Activated T-cell treated with anti-CD3 and anti-CD28 coated beads for 1 hour (primary cell): Measurements from ENCODE around the gene NPW.

Source experiments
- DNase-seq: peaks from one replicate; pipeline ENCODE4 v3.0.0-alpha.2; 2020; ENCODE audit warnings: low read depth

NPW gene

DNA sequence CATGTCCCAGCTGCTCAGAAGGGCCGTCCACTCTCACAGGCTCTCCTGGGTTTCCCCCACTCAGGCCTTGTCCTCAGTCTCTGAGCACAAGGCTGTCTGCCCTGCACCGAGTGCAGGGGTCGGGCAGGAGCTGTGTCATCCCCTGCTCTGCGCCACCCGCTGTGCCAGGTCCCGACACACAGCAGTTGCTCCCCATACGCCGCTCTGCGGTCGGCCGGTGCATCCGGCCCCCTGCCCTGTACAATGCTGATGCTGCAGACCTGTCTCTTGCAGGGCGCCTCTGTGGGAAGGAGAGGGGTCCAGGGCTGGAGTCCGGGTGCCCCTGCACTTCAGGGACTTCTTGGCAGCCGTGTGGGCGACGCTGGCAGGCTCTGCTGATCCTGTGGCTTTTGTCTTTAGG, 34.3 kb downstream of the NPW start:
- DNase-seq: no peak

DNA sequence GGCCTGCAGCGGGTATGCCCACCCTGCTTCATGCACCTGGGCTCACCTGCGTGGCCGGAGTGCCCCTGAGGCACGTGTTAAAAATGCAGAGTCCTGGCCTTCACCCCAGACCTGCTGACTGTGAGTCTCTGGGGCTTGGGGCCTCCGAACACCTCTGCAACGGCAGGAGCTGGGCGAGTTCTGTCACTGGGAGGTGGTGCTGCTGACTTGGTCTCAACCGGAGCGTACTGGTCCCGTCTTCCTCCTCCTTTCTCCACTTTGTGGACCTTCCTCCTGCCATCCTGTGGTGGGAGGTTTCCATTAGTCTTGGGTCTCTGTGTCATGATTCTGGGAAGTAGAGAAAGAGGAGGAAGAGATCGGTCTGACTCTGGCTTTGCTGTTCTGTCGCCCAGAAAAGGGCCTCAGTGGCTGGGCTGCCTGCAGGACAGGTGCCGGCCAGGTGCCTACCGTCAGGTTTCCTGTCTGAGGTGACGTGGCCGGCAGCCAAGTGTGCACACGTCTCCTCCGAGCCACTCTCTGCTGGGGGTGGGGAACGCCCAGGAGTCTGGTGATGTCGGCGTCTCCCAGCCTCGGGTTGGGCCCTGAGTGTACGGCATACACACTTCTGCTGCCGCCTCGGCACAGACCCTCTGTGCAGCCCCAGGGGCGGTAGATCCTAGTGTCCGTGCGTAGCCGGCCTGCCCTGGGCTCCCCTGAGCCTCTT, 35.1 kb downstream of the NPW start:
- no peak for DNase-seq

DNA sequence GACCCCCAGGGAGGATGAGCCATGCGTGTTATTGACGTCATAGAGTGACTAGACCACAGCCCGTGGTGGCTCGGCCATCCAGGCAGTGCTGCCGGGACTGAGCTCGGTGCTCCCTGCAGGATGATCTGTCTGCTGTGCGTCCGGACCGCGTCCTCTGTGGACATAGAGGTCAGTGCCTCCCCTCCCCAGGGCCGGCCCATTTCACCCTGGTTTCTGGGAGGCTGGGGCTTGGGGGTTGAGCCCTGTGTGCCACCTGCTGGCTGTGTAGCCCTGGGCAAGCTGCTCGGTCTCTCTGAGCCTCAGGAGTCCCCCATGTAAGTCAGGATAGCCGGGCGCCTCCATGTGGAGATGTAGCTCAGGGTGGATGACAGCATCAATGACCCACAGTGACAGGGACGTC, 36.5 kb downstream of the NPW start:
- no peak for DNase-seq

DNA sequence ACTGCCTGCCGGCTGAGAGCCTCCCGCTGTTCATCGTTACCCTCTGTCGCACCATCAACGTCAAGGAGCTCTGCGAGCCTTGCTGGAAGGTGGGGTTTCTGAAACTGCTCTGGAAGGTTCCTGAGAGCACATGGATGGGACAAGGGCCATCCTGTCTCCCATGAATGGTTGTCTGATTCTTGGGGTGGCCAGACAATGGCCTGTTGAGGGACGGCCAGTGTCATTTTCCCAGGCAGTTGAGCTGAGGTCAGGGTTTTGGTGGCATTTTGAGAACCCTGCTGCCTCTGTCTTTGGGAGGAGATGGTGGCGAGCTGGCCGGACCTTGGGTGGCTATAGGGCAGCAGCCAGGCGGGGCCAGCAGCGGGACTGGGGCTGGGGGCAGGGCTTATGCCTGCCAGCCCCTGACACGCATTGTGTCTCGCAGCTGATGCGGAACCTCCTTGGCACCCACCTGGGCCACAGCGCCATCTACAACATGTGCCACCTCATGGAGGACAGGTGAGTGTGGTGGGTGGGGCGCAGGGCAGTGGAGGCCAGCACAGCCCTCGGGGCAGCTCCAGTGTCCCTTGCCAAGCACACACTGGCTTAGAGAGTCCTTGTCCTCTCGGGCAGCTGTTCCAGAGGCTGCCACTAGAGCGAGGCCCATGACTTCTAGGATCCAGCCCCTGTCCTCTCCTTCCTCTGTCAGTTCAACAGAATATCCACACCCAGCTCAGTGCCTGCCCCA, 37.3 kb downstream of the NPW start:
- DNase-seq: no peak

DNA sequence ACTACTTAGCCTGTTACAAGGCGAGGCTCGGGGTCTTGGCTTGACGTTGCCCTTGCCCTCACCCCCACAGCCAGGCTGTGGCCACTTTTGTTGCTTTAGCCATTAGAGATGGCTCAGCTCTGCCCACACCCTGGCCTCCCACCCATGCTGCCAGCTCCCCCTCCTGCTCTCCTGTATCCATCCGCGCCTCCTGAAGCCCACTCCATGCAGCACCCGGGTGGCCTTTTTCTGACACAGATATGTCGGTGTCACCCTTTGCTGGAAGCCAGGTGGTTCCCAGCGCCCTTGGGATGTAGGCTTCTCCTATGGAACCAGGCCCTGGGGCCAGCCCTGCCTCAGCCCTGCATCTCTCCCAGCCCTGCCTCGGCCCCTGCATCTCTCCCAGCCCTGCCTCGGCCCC, 37.9 kb downstream of the NPW start:
- no peak for DNase-seq

DNA sequence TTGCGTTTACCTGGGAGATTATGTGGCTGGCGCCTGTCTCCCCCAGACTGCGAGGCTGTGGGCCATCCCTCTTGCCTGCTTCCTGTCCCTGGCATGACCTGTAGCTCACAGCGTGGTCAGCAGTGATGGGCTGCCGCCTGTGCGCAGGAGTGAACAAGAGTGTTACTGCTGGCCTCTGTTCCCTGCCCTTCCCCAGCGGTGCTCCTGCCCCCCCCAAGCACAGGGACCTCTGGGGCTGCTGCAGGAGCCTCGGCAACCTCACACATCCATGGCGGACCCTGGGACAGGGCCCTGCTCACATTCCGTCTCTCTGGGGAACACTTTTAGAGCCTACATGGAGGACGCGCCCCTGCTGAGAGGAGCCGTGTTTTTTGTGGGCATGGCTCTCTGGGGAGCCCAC, 38.8 kb downstream of the NPW start:
- no peak for DNase-seq

DNA sequence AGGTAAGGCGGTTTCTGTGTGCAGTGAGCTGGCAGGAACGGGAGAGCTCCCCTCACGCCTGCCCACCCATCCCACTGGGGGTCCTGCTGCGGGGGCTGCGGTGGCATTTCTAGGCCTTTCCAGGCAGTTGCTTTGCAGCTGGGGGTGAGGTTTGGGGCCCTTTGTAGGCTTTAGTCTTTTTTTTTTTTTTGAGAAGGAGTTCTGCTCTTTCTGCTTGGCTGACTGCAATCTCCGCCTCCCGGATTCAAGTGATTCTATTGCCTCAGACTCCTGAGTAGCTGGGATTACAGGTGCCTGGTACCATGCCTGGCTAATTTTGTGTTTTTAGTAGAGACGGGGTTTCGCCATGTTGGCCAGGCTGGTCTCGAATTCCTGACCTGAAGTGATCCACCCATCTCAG, 39.3 kb downstream of the NPW start:
- DNase-seq: no peak

DNA sequence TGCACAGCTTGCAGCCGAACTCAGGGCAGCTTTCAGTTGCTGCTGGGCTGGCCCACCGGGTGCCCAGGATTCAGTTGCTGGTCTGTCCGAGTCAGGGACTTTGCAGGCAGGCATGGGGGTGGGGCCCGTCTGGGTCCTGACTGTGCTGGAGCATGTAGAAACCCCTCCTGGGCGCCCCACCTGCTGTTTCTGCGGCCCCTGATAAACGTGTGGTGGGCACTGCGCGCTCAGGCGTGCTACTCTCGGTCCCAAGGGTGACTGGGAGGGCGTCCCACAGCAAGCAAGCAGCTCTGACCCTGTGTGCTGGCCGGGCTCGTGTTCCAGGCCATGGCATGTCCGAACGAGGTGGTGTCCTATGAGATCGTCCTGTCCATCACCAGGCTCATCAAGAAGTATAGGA, 40.8 kb downstream of the NPW start:
- DNase-seq: no peak

DNA sequence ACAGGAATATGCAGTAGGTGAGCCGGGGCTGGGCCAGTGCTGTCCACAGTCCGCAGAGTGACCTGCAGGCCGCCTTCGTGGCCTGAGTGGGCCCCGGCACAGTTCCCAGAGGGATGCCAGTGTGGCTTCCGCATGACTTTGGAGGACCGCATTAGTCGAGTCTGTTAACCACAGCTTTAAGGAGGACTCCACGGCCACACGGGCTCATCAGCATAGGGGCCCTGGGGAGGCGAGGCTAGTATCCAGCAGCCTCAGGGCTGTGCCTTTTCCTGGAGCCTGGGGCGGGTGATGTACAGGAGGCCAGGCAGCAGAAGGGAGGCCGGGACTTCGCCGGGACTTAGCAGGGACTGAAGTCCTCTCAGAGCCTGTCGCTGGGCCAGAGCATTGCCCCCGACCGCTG, 41.4 kb downstream of the NPW start:
- no peak for DNase-seq

DNA sequence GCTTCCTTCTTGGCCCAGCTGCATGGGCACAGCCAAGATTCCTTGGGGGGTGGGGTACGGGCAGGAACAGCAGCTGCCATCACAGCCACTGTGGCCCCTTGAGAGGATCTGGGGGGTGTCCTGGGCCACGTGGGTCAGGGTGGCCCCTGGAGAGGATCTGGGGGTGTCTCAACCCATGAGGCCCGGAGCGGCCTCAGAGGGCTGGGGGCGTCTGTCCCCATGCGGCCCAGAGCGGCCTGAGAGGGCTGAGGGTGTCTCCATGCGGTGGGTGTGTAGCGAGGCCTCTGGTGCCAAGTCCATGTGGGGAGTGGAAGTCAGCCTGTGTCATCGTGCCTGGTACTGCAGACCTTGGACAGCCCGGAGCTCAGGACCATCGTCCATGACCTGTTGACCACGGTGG, 41.9 kb downstream of the NPW start:
- no peak for DNase-seq

DNA sequence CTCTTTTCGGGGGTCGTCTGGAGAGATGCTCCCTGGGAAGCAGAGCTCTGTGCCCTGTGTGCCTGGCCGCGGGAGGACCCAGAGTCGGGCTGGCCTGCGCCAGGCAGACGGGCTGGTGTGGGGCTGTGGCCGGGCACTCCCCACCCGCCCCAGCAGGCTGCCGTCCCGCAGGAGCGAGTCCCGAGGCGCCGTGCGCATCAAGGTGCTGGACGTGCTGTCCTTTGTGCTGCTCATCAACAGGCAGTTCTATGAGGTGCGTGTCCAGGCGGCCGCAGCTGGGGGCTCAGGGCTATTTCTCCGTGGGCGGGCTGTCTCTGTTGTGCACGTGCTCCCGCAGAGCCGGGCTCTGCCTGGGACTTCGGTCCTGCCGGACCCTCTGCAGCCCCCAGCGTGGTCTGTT, 43.2 kb downstream of the NPW start:
- DNase-seq: no peak

DNA sequence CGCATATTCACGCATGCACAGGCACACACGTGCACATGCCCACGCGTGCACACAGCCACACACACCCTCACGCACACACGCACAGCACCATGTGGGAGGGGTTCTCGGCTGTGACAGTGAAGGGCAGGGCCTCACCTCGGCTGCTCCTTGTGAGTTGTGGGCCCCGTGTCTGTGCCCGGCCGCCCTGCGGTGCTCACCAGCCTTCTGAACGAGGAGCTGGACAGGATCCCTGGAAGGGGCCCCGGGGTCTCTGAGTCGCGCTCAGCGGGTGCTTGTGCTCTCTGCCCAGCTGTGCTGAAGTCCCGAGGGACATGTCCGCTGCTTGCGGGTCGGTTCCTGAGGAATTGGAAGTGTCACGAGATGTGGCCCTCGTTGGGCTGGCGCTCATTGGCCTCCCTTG, 44.3 kb downstream of the NPW start:
- DNase-seq: no peak

DNA sequence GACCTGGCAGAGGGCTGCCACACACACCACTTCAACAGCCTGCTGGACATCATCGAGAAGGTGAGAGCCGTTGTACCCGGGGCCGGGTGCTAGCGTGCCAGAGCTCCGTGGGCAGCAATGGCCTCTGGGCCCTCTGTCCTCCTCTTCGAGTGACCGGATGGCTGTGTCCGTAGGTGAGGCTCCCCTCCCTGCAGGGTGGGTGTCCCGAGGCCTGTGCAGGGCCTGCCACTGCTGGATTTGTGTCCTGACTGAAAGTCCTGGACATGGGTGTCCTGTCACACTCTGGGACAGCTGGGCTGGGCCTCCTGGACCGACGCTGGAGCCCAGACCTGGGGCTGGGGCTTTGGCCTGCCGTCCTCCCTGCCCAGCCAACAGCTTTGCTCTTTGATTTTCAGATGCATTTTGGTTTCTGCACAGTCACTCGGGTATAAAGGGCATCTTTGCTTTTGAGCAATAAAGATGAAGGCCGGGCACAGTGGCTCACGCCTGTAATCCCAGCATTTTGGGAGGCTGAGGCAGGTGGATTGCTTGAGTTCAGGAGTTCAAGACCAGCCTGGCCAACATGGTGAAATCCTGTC, 44.9 kb downstream of the NPW start:
- no peak for DNase-seq

DNA sequence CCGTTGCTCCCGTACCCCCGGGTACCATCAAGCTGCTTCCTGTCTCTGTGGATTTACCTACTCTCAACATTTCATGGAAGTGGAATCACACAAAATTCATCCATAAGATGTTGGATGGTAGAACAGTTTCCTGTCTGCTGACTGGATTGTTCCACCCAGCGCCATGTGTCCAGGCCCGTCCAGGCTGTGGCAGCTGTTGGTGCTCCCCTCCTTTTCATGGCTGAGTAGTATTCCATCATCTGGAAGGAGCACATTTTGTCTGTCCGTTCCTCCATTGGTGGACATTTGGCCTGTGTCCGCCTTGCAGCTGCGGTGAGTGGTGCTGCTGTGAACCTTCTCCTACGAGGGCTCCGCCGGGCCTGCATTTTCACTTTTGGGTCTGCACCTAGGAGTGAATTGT, 46.6 kb downstream of the NPW start:
- no peak for DNase-seq
